ENCODE data around the gene THBS4.
A peak's percentile ranks its signal among the peaks of the same experiment; 100 is the strongest.

THBS4 gene

GRCh38 chr5:80124121-80124918 is 89.2 kb downstream of the THBS4 start:
- DNase-seq (ENCODE audit: insufficient read length) (no peak), FAIRE-seq (peak; percentile 77)
- TF ChIP-seq POLR2AphosphoS5 (IDR thresholded peaks at IDR 0.05; ENCODE audit: low read depth, low read length) (no peak), TAF1 (IDR thresholded peaks at IDR 0.05; ENCODE audit: borderline replicate concordance, low read depth, low read length) (no peak), POLR2A (IDR thresholded peaks at IDR 0.05; ENCODE audit: low read depth, low read length) (no peak)

DNA sequence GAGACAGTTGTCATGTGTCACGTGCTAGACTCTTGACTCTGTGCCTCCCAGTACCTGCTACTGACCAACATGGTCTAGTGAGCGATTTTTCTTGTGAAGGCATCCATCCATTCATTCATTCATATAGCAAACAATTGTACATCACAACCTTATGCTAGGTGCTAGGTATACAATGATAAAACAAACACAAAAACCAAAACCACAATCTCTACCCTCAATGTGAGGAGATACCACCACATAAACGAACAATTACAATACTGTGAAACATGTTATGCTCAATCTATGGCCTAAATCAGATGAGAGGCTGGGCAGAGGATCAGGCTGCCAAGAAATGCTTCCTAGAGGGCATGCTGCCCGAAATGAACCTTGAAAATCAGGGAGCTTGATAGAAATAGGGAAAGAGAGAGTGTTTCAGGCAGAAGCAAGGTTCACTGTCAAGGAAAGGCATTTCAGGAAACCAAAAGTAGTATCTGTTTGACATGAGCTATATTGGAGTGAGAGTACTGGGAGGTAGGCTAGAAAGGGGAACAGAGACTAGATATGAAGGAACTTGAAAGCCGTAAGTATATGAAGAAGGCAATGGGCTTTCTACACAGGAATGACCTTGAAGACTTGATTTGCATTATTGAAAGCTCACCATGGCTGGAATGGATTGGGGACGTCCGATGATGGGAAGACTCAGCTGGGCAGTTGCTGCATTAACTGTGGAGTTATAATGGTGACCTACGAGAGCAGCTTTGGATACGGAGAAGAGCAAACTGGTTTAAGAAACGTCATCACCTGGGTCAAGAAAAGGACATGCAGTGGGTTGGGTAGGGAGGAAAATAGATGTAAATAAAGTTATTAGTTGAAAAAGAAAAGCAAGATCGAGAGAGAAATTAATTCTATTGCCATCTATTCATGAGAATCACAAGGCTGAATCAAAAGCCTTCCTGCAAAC is 90.1 kb downstream of the THBS4 start:
- FAIRE-seq (peak; percentile 90), DNase-seq (ENCODE audit: insufficient read length) (no peak)
- TF ChIP-seq POLR2A (IDR thresholded peaks at IDR 0.05; ENCODE audit: low read depth, low read length) (no peak), POLR2AphosphoS5 (IDR thresholded peaks at IDR 0.05; ENCODE audit: low read depth, low read length) (no peak), TAF1 (IDR thresholded peaks at IDR 0.05; ENCODE audit: borderline replicate concordance, low read depth, low read length) (no peak)

- TF ChIP-seq POLR2A (IDR thresholded peaks at IDR 0.05; ENCODE audit: low read depth, low read length) (no peak), TAF1 (IDR thresholded peaks at IDR 0.05; ENCODE audit: borderline replicate concordance, low read depth, low read length) (no peak), POLR2AphosphoS5 (IDR thresholded peaks at IDR 0.05; ENCODE audit: low read depth, low read length) (no peak)
- no peak for FAIRE-seq
- DNase-seq (ENCODE audit: insufficient read length) = no peak
Measured at GRCh38 chr5:80125962-80126480, 90.9 kb downstream of the THBS4 start.

- DNase-seq (ENCODE audit: insufficient read length) (no peak), FAIRE-seq (peak; percentile 61)
- TF ChIP-seq TAF1 (IDR thresholded peaks at IDR 0.05; ENCODE audit: borderline replicate concordance, low read depth, low read length) (no peak), POLR2A (IDR thresholded peaks at IDR 0.05; ENCODE audit: low read depth, low read length) (no peak), POLR2AphosphoS5 (IDR thresholded peaks at IDR 0.05; ENCODE audit: low read depth, low read length) (no peak)
Measured at GRCh38 chr5:80127116-80127552, 92.0 kb downstream of the THBS4 start.

DNA sequence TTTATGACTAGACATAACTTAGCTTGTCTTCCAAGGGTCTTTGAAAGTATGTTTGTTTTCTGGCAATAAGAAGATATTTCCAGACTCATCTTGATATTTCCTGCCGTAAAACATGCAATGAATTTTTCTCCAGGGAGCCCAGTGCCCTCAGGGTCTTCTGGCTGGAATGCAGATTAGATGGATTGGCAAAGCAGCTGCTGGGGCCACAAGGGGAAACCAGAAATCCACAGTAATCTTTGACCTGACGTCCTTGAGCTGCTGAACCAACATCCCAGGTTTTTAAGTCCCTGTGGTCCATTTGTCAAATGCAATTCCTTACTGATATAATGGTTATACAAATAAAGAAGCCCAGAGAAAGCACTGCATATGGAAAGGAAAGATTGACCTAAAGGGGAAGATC is 93.0 kb downstream of the THBS4 start:
- FAIRE-seq = no peak
- no peak for DNase-seq (ENCODE audit: insufficient read length)
- TF ChIP-seq POLR2A (IDR thresholded peaks at IDR 0.05; ENCODE audit: low read depth, low read length) (no peak), POLR2AphosphoS5 (IDR thresholded peaks at IDR 0.05; ENCODE audit: low read depth, low read length) (no peak), TAF1 (IDR thresholded peaks at IDR 0.05; ENCODE audit: borderline replicate concordance, low read depth, low read length) (no peak)

GRCh38 chr5:80129146-80129545 is 94.0 kb downstream of the THBS4 start:
- TF ChIP-seq POLR2A (IDR thresholded peaks at IDR 0.05; ENCODE audit: low read depth, low read length) (no peak), TAF1 (IDR thresholded peaks at IDR 0.05; ENCODE audit: borderline replicate concordance, low read depth, low read length) (no peak), POLR2AphosphoS5 (IDR thresholded peaks at IDR 0.05; ENCODE audit: low read depth, low read length) (no peak)
- no peak for FAIRE-seq
- DNase-seq (ENCODE audit: insufficient read length) = no peak

All from GM12892 (cell line).